Cardiac muscle cell (in vitro differentiated cells and primary cell): ENCODE data around the gene SMCR8. TPM values are rescaled to one million over a fixed set of nuclear protein-coding genes. Genes with fewer than 3 reads are reported as not detected.
"Not testable (repeated sequence)": the region's sequence is repeated elsewhere in the genome, so short reads cannot be mapped to it uniquely, and the experiment has no call there.

Source experiments
- DNase-seq, 2 donors: peaks; one replicate each; pipeline versions ENCODE4 v3.0.0 to v3.0.0-alpha.2; 2010 to 2017; ENCODE audit warnings: low read depth in 1 of 2, low spot score in 1 of 2
- H3K27ac ChIP-seq: fragments of 200-600 bp; sonication (generic); 2 replicates; pipeline ENCODE4 v1.5.1; 2016
- H3K27me3 ChIP-seq: fragments of 200-600 bp; sonication (generic); 2 replicates; pipeline ENCODE4 v1.6.0; 2016; ENCODE audit warnings: control low read depth
- H3K36me3 ChIP-seq: fragments of 200-600 bp; sonication (generic); 2 replicates; pipeline ENCODE4 v1.5.1; 2016; ENCODE audit warnings: control low read depth
- H3K4me1 ChIP-seq: fragments of 200-600 bp; sonication (generic); 2 replicates; pipeline ENCODE4 v1.8.1; 2017; ENCODE audit warnings: low read depth, mild to moderate bottlenecking, mixed run types
- H3K4me3 ChIP-seq: fragments of 200-600 bp; sonication (generic); 2 replicates; pipeline ENCODE4 v1.5.1; 2016; ENCODE audit warnings: mild to moderate bottlenecking
- H3K9me3 ChIP-seq: fragments of 200-600 bp; sonication (generic); 2 replicates; pipeline ENCODE4 v1.5.1; 2017; ENCODE audit warnings: low read depth, mild to moderate bottlenecking, control low read depth
- polyA plus RNA-seq: library from polyadenylated mRNA; unstranded; fragments of >200 nt; fragmentation: Nextera tagmentation; extraction: Ambion mirVana; gene quantifications from 2 replicates; pipeline ENCODE4 v1.2.1, GENCODE V29; 2016
- total RNA-seq: library from RNA; depleted of rRNA; stranded (reverse); fragments of >200 nt; gene quantifications from 2 replicates; pipeline ENCODE4 v1.2.3, GENCODE V29; 2016
- TF ChIP-seq, protein P1 (sequence below): IDR thresholded peaks from 2 replicates; pipeline ENCODE4 v1.5.1; 2012; ENCODE audit warnings: low read depth, mild to moderate bottlenecking, low read length

SMCR8 gene
- total and polyA plus RNA-seq, 2 experiments from 2014 or later = 3.9 to 11.3 TPM

DNA sequence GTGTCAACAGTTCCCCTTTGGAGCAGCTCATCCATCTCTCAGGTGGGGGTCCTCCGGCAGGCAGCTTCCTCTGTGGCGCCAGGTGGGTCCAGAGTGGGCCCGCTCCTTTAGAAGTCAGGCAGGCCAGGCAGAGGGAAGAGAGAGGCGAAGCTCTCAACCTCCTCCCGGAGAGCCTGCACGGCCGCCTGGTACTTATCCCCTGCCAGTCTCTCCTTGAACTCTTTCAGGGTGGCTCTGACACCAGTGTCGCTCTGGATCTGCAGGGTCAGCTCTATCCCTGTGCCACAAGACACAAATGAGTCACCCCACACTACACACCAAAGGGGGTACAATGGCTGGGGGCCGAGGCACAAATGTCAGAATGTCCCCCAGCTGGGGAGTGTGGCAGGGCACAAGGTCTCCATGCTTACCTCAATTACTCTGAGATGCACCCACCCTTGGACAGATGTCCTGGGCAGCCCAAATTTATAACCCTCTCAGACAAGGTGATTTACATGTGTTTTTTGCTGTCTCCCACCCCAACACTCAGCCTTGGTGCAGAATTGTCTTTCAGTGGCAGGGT is 13.6 kb downstream of the SMCR8 start:
- H3K4me1 ChIP-seq = no peaks in the 10 kb centered on the region
- TF ChIP-seq, protein P1, sequence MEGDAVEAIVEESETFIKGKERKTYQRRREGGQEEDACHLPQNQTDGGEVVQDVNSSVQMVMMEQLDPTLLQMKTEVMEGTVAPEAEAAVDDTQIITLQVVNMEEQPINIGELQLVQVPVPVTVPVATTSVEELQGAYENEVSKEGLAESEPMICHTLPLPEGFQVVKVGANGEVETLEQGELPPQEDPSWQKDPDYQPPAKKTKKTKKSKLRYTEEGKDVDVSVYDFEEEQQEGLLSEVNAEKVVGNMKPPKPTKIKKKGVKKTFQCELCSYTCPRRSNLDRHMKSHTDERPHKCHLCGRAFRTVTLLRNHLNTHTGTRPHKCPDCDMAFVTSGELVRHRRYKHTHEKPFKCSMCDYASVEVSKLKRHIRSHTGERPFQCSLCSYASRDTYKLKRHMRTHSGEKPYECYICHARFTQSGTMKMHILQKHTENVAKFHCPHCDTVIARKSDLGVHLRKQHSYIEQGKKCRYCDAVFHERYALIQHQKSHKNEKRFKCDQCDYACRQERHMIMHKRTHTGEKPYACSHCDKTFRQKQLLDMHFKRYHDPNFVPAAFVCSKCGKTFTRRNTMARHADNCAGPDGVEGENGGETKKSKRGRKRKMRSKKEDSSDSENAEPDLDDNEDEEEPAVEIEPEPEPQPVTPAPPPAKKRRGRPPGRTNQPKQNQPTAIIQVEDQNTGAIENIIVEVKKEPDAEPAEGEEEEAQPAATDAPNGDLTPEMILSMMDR = no peak
- H3K4me3 ChIP-seq = no peak overlapping the region
- DNase-seq = no peak
- no peaks in the 10 kb centered on the region for H3K9me3 ChIP-seq
- no peak overlapping the region for H3K27ac ChIP-seq
- no peaks in the 10 kb centered on the region for H3K27me3 ChIP-seq
- H3K36me3 ChIP-seq = peaks cover 17% of the 10 kb centered on the region

DNA sequence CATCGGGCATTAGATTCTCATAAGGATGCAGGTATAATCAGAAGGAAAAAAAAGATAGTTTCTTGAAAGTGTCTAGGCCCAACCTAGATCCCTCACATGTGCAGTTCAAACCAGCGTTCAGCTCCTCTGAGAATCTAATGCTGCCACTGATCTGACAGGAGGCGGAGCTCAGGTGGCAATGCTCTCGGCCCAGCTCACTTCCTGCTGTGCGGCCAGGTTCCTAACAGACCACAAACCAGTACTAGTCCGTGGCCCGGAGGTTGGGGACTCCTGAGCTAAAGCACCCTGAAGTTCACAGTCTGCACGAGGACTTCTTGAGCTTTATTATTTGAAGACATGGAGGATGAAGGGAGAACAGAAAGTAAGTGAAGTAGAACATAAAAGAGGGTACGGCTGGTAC is 16.8 kb downstream of the SMCR8 start:
- H3K27ac ChIP-seq = no peak overlapping the region
- no peaks in the 10 kb centered on the region for H3K27me3 ChIP-seq
- no peaks in the 10 kb centered on the region for H3K9me3 ChIP-seq
- peaks cover 12% of the 10 kb centered on the region for H3K36me3 ChIP-seq
- TF ChIP-seq, protein P1 = no peak
- no peak overlapping the region for H3K4me3 ChIP-seq
- no peaks in the 10 kb centered on the region for H3K4me1 ChIP-seq
- DNase-seq = no peak

DNA sequence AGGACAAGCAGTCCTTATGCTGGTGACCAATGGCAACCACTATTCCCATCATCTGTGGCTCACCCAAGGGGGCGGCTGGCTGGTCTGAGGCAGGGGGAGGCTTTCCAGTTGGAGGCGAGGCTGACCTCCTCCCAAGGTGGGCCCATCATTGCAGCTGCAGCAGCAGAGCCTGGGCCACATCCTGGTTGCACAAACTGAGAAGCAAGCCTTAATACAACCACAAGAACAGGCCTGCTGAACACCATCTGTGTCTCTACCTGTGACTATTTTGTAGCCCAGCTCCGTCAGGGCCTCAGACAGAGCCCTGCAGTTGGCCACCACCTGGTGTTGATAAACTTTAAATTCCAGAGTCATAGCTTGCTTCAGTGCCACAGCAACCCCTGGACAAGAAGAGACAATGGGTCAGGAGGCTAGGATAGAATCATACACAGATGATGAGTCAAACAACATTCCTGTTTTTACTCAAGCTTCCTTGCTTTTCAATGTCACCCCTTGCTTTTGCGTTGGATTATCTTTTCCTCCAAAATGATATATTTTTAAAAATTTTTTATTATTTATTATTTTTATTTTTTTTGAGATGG is 17.9 kb downstream of the SMCR8 start:
- H3K4me1 ChIP-seq = no peaks in the 10 kb centered on the region
- H3K27ac ChIP-seq = no peak overlapping the region
- H3K9me3 ChIP-seq = no peaks in the 10 kb centered on the region
- H3K4me3 ChIP-seq = no peak overlapping the region
- H3K27me3 ChIP-seq = no peaks in the 10 kb centered on the region
- peaks cover 12% of the 10 kb centered on the region for H3K36me3 ChIP-seq
- TF ChIP-seq, protein P1 = no peak
- no peak for DNase-seq

DNA sequence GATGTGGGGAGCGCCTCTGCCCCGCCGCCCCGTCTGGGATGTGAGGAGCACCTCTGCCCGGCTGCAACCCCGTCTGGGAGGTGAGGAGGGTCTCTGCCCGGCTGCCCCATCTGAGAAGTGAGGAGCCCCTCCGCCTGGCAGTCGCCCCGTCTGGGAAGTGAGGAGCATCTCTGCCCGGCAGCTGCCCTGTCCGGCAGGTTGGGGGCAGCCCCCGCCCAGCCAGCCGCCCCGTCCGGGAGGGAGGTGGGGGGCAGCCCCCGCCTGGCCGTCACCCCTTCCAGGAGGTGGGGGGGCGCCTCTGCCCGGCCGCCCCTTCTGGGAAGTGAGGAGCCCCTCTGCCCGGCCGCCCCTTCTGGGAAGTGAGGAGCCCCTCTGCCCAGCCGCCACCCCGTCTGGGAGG is 23.1 kb downstream of the SMCR8 start:
- DNase-seq, H3K9me3 ChIP-seq, H3K27ac ChIP-seq, H3K4me1 ChIP-seq, H3K27me3 ChIP-seq, H3K4me3 ChIP-seq: not testable (repeated sequence)
- H3K36me3 ChIP-seq = peaks cover 21% of the 10 kb centered on the region

DNA sequence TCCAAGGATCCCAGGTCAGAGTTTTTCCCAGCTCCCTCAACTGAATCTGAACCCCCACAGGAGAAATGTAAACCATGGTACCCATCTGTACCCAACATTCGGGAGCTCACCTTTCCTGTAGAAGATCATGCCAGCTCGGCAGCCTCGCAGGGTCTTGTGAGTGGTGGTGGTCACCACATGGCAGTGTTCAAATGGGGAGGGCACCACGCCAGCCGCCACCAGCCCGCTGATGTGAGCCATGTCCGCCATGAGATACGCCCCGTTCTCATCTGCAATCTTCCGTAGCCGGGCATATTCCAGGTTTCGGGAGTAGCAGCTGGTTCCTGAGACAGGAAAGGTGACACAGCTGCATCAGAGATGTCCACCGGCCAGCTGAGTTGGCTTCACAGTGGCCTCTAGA is 24.8 kb downstream of the SMCR8 start:
- Histone ChIP-seq H3K4me1 (no peaks in the 10 kb centered on the region), H3K4me3 (no peak overlapping the region), H3K27me3 (no peaks in the 10 kb centered on the region), H3K36me3 (peaks cover 21% of the 10 kb centered on the region), H3K9me3 (no peaks in the 10 kb centered on the region), H3K27ac (no peak overlapping the region)
- DNase-seq = no peak
- TF ChIP-seq, protein P1 = no peak

DNA sequence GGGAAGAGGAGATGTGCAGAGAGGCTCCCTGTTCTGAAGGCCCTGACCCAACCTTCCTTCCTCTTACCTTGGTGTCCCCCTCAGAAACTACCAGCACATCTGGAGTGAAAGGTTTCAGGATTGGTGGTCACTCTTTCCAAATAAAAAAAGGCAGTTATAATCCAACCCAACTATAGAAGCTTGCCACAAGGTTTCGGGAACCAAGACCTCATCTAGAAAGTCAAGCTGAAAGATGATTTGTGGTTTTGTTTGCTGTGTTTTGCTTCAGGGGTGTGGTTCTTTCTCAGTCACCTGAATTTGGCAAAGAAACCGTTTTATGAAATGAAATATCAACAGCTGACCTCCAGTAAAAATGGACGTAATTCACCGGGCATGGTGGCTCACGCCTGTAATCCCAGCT is 28.9 kb downstream of the SMCR8 start:
- DNase-seq = no peak
- peaks cover 31% of the 10 kb centered on the region for H3K36me3 ChIP-seq

More for the DNA sequence above, 28.9 kb downstream of the SMCR8 start:
- H3K27ac ChIP-seq = no peak overlapping the region
- TF ChIP-seq, protein P1 = no peak
- H3K4me3 ChIP-seq = no peak overlapping the region
- H3K4me1 ChIP-seq = no peaks in the 10 kb centered on the region
- H3K27me3 ChIP-seq = no peaks in the 10 kb centered on the region
- H3K9me3 ChIP-seq = no peaks in the 10 kb centered on the region
